Measurements from ENCODE around the gene PRELP.
"Not testable (repeated sequence)": the region's sequence is repeated elsewhere in the genome, so short reads cannot be mapped to it uniquely, and the experiment has no call there.

Gene PRELP

DNA sequence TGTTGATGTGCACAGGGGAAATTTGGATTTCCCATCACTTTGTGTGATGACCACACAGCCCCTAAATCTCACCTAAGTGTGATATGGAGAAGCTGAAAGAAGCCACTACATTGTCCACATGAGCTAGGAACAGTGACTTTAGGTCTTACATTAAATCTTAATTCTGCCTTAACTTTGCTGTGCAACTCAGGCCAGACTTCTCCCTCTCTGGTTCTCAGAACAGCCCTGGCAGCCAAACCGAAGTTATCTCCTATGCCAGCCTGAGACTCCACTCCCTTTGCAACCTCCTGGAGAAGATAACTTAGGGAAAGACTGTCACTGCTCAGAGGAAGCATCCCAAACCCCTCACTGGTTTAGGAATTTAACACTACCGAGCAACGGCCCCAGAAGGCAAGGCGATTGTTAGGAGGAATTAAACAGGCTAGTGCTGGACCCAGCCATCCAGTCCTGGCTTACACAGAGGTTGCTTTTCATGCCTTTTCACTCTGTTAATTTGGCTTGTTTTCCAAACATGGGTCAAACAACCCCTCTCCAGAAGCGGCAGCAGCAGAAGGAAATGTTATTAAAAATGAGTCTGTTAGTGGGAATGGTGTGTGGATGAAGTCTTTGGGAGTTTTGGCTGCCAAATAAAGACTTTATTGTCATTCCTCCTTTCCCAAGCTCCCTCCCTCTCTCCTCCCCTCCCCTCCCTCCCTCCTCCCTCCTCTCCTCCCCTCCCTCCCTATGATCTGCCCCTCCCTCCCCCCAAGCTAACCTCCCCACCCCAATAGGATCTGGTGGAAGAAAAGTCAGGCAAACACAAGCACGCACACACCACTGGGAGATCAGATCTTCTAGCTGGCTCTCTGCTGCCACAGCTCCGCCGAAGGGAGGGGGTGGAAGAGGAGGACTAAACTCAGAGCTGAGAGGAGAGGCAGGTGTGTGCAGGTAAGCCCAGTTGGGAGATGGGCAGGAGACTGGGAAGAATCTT, at the start of gene PRELP:
PRELP (plus strand) TSS at position 795 of the 970 bp plus-strand sequence. CDS start 7,379 bp downstream, outside the sequence.
- DNase-seq (ENCODE audit: low read depth, low spot score): peak; percentile 12

GRCh38 chr1:203426366-203426765, 49.2 kb upstream of the PRELP start:
- no peak for DNase-seq (ENCODE audit: low read depth, low spot score)

- DNase-seq (ENCODE audit: low read depth, low spot score): no peak
These were observed 48.7 kb upstream of the PRELP start for GRCh38 chr1:203426870-203427269.

- no peak for DNase-seq (ENCODE audit: low read depth, low spot score)
These were observed 48.2 kb upstream of the PRELP start for GRCh38 chr1:203427451-203427850.

DNA sequence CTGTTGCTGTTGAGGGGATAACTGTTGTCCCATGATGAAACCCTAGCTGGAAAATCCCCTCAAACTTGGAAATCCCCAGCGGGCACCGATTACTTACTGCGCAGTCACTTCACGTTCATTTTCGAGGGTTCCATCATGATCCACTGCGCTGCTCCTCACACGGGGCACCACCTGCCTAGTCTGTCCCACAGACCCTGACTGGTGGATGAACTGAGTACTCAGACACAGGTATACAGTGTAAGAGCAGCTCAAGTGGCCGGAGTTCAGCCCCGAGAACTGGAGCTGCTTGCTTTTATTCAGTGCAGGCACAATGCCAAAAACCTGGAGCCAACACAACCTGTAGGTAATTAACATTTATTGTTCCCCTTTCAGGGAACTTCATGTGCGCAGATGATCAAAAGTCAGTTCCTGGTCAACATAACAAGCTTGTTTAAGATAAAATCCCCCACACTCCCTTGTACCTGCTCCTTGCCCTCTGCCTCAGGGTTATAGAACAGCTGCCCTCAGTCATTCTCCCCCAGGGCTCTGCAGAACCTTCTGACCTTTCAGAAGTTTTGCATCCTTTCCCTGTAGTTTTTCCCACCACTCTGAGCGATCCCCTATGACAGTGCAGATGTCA, 46.5 kb upstream of the PRELP start:
- DNase-seq (ENCODE audit: low read depth, low spot score): no peak

GRCh38 chr1:203435615-203436014, 40.0 kb upstream of the PRELP start:
- DNase-seq (ENCODE audit: low read depth, low spot score): no peak

- DNase-seq (ENCODE audit: low read depth, low spot score): no peak
These were observed 37.8 kb upstream of the PRELP start for GRCh38 chr1:203437696-203438315.

DNA sequence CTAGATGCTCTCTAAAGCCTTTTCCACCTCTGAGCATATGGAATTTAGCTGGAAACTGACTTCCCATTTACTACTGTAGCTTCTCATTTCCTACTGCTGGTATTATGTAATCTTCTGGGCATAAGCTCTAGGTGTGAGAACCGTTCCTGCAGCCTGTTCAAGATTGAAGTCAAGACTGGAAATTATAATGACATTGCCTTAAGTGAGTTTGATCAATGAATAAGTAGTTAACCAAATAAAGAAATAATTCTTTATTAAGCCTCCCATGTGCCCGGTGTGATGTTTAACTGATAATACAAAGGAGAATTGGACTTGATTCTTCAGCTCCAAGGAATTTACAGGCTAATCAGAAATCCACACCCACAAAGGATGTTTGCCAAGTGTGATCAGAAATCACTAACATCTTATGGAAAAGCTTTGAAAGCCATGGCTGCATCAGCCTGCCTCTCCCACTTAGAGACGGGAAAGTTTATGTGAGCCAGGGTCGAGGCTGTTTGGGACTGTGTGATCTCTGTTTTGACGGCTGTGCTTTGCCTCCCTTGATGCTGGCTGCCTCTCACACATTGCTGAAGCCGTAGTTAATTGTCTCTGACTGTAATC, 36.4 kb upstream of the PRELP start:
- no peak for DNase-seq (ENCODE audit: low read depth, low spot score)

- peak; percentile 88 for DNase-seq (ENCODE audit: low read depth, low spot score)
These were observed 34.8 kb upstream of the PRELP start for GRCh38 chr1:203440771-203441170.

DNA sequence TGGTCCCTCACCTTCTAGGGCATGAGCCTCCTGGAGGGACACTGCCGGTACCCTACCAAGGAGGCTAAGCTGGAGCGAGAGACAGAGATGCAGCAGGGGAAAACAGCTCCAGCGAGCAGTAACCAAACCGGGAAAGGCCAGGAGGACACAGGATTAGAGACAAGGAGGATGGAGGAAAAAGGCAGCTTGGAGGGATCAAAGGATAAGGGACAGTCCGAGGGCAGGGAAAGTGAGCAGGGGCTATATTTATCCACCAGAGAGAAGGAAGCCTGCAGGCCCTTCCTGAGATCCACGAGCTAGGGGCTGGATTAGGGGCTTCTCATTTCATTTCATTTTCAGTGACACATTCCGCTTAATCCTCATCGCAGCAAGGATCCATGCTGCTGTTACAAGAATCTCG, 33.8 kb upstream of the PRELP start:
- no peak for DNase-seq (ENCODE audit: low read depth, low spot score)

- DNase-seq (ENCODE audit: low read depth, low spot score): no peak
These were observed 32.8 kb upstream of the PRELP start for GRCh38 chr1:203442821-203443220.

DNA sequence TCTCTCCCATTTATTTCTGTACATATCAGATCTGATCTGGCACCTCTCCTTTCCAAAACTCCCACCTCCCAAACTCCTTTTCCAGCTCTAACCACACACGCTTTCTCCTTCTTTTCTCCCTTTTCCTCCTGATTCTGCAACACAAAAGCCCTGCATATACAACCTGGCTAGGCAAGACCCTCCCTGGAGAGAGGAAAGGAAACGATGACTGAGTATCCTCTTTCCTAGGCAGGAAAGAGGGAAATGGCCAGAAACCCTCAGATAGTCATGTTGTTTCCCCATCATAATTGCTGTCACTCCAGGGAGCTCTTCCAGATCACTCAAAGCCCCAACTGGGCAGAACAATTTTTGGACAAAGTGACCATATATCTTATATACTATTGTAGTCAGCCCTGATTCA, 32.3 kb upstream of the PRELP start:
- DNase-seq (ENCODE audit: low read depth, low spot score): no peak

DNA sequence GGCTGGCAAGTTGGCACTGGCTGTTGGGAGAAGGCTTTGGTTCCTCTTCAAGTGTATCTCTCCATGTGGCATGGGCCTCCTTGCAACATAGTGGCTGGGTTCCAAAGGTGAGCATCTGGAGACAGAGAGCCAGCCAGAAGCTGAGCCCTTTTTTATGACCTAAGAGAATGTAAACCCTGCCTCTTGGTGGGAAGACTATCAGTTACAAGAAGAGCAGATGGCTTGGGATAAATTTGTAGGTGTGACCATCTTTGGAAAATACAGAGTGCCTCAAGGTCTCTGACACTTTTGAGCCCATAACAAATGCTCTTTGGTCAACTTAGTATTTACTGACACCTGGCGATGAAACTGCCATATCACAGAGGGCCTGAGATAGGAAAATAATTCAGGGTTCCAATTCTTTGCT, 31.4 kb upstream of the PRELP start:
- no peak for DNase-seq (ENCODE audit: low read depth, low spot score)

DNA sequence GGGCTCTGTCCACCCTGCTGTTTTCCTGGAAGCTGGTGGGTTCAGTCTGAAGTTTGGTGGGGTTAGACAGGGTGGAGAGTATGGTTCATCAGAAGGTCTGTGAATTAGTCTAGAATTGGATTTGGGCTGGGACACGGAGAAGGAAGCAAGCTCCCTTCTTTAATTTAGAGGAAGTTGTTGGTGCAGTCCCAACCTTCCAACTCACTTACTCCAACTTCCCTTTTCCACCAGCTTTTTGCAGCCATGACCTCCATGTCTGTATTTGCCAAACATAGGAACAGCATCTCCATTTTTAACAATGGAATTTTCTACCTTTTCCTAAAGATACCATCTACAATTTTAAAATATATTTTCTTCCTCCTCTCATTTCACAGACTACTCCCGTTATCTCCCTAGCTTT, 28.5 kb upstream of the PRELP start:
- no peak for DNase-seq (ENCODE audit: low read depth, low spot score)

DNA sequence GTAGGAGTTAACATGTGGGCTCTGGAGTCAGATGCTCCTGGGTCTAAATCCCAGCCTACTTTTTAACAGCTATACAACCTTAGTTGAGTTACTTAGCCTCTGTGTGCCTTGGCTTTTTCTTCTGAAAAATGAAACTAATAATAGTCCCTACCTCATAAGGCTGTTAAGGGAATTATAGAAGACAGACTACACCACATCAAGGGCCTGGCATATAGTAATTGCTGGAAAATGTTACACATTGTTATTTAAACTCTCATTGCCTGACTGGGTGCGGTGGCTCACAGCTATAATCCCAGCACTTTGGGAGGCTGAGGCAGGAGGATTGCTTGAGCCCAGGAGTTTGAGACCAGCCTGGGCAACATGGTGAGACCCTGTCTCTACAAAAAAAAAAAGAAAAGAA, 28.0 kb upstream of the PRELP start:
- DNase-seq (ENCODE audit: low read depth, low spot score): not testable (repeated sequence)

DNA sequence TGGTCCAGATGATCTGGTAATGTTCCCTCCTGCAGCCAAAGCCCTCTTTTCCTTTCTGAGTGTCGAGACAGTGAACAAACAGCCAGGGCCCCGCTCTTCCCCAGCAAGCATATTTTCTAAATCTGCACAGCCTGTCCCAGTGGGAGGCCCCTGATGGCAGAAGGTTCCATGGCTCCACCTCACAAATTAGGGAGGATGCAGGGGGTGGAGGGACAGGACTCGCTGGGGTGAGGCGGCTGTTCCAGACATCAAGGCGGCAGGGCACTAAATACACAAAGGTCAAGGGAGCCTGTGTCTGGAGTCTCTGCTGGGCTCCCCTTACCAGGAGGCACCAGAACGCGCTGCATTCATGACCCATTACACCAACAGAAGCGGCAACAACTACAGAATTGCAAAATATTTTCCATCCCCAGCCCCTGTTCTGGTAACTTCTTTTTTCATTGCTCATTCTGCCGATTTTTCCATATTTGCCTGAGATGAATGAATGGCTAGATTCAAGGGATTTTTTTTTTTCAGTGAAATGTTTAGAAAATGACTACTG, 27.0 kb upstream of the PRELP start:
- DNase-seq (ENCODE audit: low read depth, low spot score): no peak

- DNase-seq (ENCODE audit: low read depth, low spot score): no peak
These were observed 25.6 kb upstream of the PRELP start for GRCh38 chr1:203450001-203450400.

DNA sequence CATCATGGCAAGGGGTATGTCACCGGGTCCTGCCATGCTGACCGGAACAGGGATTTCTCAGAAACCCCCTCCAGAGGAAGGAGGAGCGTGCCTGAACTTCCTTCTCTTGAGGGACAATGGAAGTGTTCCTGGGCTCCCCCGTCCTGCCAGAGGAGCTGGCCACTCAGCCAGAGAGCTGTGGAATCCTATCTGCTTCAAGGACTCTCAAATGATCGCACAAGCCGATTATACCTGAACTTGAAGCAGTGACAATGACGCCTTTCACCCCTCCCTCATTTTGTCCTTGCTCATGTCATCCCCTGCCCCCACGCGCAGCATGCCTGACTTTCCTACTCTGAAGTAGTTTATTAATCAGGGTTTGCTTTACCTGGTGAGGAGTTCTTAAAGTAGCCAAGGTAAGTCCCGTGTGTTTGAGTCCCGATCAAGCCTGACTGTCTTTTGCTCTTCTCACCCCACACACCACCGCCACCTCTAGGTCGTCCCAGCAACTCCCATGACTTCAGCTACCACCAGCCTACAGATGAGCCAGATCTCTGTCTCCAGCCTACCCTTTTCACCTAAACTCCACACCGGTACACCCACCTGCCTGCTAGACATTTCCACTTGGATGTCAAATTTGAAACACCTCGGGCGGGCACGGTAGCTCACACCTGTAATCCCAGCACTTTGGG, 25.0 kb upstream of the PRELP start:
- DNase-seq (ENCODE audit: low read depth, low spot score): no peak

- DNase-seq (ENCODE audit: low read depth, low spot score): no peak
These were observed 23.5 kb upstream of the PRELP start for GRCh38 chr1:203451836-203452784.

GRCh38 chr1:203453016-203453415, 22.6 kb upstream of the PRELP start:
- DNase-seq (ENCODE audit: low read depth, low spot score): no peak
